GM12892 (cell line): ENCODE results near the gene PTPRN2.

Source experiments
- POLR2A ChIP-seq: IDR thresholded peaks from 2 replicates; pipeline ENCODE4 v1.6.1; 2011; ENCODE audit warnings: low read depth, low read length, control low read depth
- POLR2AphosphoS5 ChIP-seq: IDR thresholded peaks from 2 replicates; pipeline ENCODE4 v1.6.1; 2011; ENCODE audit warnings: low read depth, low read length, control low read depth
- TAF1 ChIP-seq: IDR thresholded peaks from 2 replicates; pipeline ENCODE4 v1.6.1; 2011; ENCODE audit warnings: low read depth, mild to moderate bottlenecking, control low read depth, low read length, borderline replicate concordance

- TF ChIP-seq POLR2A = no peak
- TF ChIP-seq POLR2AphosphoS5 = no peak
- no peak for TF ChIP-seq TAF1
These were observed 623.6 kb downstream of the PTPRN2 start for GRCh38 chr7:157964016-157964415.
